HepG2 (cell line): ENCODE results near the gene RAB15. TPM values are rescaled to one million over a fixed set of nuclear protein-coding genes. Genes with fewer than 3 reads are reported as not detected.

Experiments
- BCLAF1 ChIP-seq: fragments of 450-650 bp; IDR thresholded peaks from 2 replicates; pipeline ENCODE4 v1.6.1; 2017; ENCODE audit warnings: mild to moderate bottlenecking
- DMTF1 ChIP-seq: sonication (generic); formaldehyde crosslinking; IDR thresholded peaks from 2 replicates; pipeline ENCODE4 v1.4.0; 2020; ENCODE audit warnings: mild to moderate bottlenecking, missing genetic modification reagents
- HNRNPH1 ChIP-seq: fragments of 200-400 bp; formaldehyde crosslinking; optimal IDR thresholded peaks from 2 replicates; pipeline ENCODE3; 2017; ENCODE audit warnings: mild to moderate bottlenecking, low read depth, low read length
- KAT7 ChIP-seq: IDR thresholded peaks from 2 replicates; pipeline ENCODE4 v1.6.1; 2018; ENCODE audit warnings: borderline replicate concordance, missing compliant biosample characterization
- PITX1 ChIP-seq: sonication (generic); formaldehyde crosslinking; IDR thresholded peaks from 2 replicates; pipeline ENCODE4 v1.5.1; 2020; ENCODE audit warnings: mild to moderate bottlenecking, missing genetic modification reagents
- RARA ChIP-seq: IDR thresholded peaks from 2 replicates; pipeline ENCODE4 v1.6.1; 2016; ENCODE audit warnings: missing genetic modification reagents, missing compliant biosample characterization
- RBAK ChIP-seq: sonication (generic); formaldehyde crosslinking; IDR thresholded peaks from 2 replicates; pipeline ENCODE4 v1.5.1; 2020; ENCODE audit warnings: mild to moderate bottlenecking, missing genetic modification reagents
- SYNCRIP ChIP-seq: fragments of 200-400 bp; formaldehyde crosslinking; IDR thresholded peaks from 2 replicates; pipeline ENCODE4 v1.6.1; 2018; ENCODE audit warnings: mild to moderate bottlenecking, low read depth, low read length; ENCODE audit not compliant: insufficient read depth
- ZBTB33 ChIP-seq: sonication (generic); formaldehyde crosslinking; IDR thresholded peaks from 2 replicates; pipeline ENCODE4 v1.4.0; 2020; ENCODE audit warnings: missing genetic modification reagents
- ZNF280D ChIP-seq: sonication (generic); formaldehyde crosslinking; IDR thresholded peaks from 2 replicates; pipeline ENCODE4 v1.5.1; 2020; ENCODE audit warnings: mild to moderate bottlenecking, missing genetic modification reagents
- ZNF282 ChIP-seq: fragments of 450-650 bp; IDR thresholded peaks from 2 replicates; pipeline ENCODE4 v1.6.1; 2018; ENCODE audit not compliant: partially characterized antibody
- ZNF644 ChIP-seq: IDR thresholded peaks from 2 replicates; pipeline ENCODE4 v1.6.1; 2016; ENCODE audit warnings: low read depth
- polyA plus RNA-seq, 8 experiments: library from polyadenylated mRNA; depleted of rRNA in 3 of 8; stranded (reverse) in 7 of 8; unstranded in 1 of 8; fragments of >200 nt; fragmentation: Illumina TruSeq in 4 of 8; extraction: Trizol in 4 of 8; gene quantifications; 2 replicates each; pipeline versions ENCODE4 v1.2.1 to v1.2.3, GENCODE V29; 2011 to 2016; ENCODE audit warnings: low read depth in 4 of 8, missing spikeins in 1 of 8, mixed read lengths in 1 of 8; ENCODE audit not compliant: insufficient read depth in 1 of 8
- total RNA-seq, 5 experiments: library from RNA; depleted of rRNA; stranded (reverse); fragments of >200 nt; fragmentation: Illumina TruSeq; extraction: Trizol; gene quantifications; 2 replicates each; pipeline ENCODE4 v1.2.3, GENCODE V29; 2016; ENCODE audit warnings: low read depth in 1 of 5
- TF ChIP-seq, protein P1 (sequence below): sonication (generic); formaldehyde crosslinking; IDR thresholded peaks from 2 replicates; pipeline ENCODE4 v1.5.1; 2020; ENCODE audit warnings: mild to moderate bottlenecking, moderate library complexity, missing genetic modification reagents

Gene RAB15
- total and polyA plus RNA-seq, 2 of the 13 experiments (the other 11 are each of a cell fraction or from before 2014, with no cell fraction given): 7.4 to 18.5 TPM

- no peak for TF ChIP-seq BCLAF1
- TF ChIP-seq RARA: peak; percentile 64
- no peak for TF ChIP-seq HNRNPH1
- TF ChIP-seq, protein P1, sequence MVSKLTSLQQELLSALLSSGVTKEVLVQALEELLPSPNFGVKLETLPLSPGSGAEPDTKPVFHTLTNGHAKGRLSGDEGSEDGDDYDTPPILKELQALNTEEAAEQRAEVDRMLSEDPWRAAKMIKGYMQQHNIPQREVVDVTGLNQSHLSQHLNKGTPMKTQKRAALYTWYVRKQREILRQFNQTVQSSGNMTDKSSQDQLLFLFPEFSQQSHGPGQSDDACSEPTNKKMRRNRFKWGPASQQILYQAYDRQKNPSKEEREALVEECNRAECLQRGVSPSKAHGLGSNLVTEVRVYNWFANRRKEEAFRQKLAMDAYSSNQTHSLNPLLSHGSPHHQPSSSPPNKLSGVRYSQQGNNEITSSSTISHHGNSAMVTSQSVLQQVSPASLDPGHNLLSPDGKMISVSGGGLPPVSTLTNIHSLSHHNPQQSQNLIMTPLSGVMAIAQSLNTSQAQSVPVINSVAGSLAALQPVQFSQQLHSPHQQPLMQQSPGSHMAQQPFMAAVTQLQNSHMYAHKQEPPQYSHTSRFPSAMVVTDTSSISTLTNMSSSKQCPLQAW (CRISPR knock-in tag): peak; percentile 67; the same call in 1 of the 2 replicates
- TF ChIP-seq SYNCRIP: no peak
- TF ChIP-seq ZNF644 (CRISPR knock-in tag): peak; percentile 45; the same call in 1 of the 2 replicates
- no peak for TF ChIP-seq PITX1 (CRISPR knock-in tag)
- TF ChIP-seq DMTF1 (CRISPR knock-in tag): no peak
- no peak for TF ChIP-seq ZBTB33
- no peak for TF ChIP-seq RBAK (CRISPR knock-in tag)
- TF ChIP-seq KAT7: peak; percentile 35; the same call in 1 of the 2 replicates
- TF ChIP-seq ZNF282: no peak
- 0 out of 2 replicates have a peak, but pooled peaks have one; percentile 28 for TF ChIP-seq ZNF280D (CRISPR knock-in tag)
Observed at GRCh38 chr14:64947710-64948611, 24.2 kb downstream of the RAB15 start (continued).
